ENCODE measurements around the gene ZXDA.
"Not testable (repeated sequence)": the region's sequence is repeated elsewhere in the genome, so short reads cannot be mapped to it uniquely, and the experiment has no call there.

The ZXDA gene

GRCh38 chrX:57910287-57910912 lies at the start of gene ZXDA:
ZXDA (minus strand) TSS chrX:57910458; CDS start chrX:57910420, 38 bp downstream.
- H2AFZ ChIP-seq (ENCODE audit: low read depth) = peak within 1 kb of the TSS; percentile 67
- not testable (repeated sequence) for H3K4me3 ChIP-seq (IDR thresholded peaks at IDR 0.05; ENCODE audit: insufficient read depth, low read depth, low read length); H3K27ac ChIP-seq; H3K4me1 ChIP-seq (ENCODE audit: low read depth, poor library complexity, severe bottlenecking); H4K20me1 ChIP-seq (ENCODE audit: insufficient read depth); H3K79me2 ChIP-seq (ENCODE audit: insufficient read depth, low read depth); H3K27me3 ChIP-seq (ENCODE audit: insufficient read depth, low read depth); H3K36me3 ChIP-seq (ENCODE audit: insufficient read depth)
- peak within 1 kb of the TSS; percentile 55 for H3K9ac ChIP-seq
- H3K4me2 ChIP-seq = peak within 1 kb of the TSS; percentile 47

- Histone ChIP-seq H3K4me2 (no peak overlapping the region), H3K27ac (no peak overlapping the region; the same call in 1 of the 2 replicates), H3K4me3 (IDR thresholded peaks at IDR 0.05; ENCODE audit: insufficient read depth, low read depth, low read length) (no peak overlapping the region), H2AFZ (ENCODE audit: low read depth) (no peak overlapping the region; the same call in 1 of the 2 replicates), H3K79me2 (ENCODE audit: insufficient read depth, low read depth) (no peaks in the 10 kb centered on the region), H3K27me3 (ENCODE audit: insufficient read depth, low read depth) (no peaks in the 10 kb centered on the region), H4K20me1 (ENCODE audit: insufficient read depth) (no peaks in the 10 kb centered on the region), H3K4me1 (ENCODE audit: low read depth, poor library complexity, severe bottlenecking) (peaks cover 8% of the 10 kb centered on the region), H3K9ac (no peak overlapping the region), H3K36me3 (ENCODE audit: insufficient read depth) (no peaks in the 10 kb centered on the region)
- no peak for TF ChIP-seq CTCF (conservative IDR thresholded peaks at IDR 0.05; ENCODE audit: low read depth, low read length)
Observed at GRCh38 chrX:57952320-57952678, 42.0 kb upstream of the ZXDA start.

GRCh38 chrX:57951666-57952319 lies 41.5 kb upstream of the ZXDA start:
- Histone ChIP-seq H3K4me1 (ENCODE audit: low read depth, poor library complexity, severe bottlenecking) (peaks cover 8% of the 10 kb centered on the region), H3K9ac (no peak overlapping the region), H3K36me3 (ENCODE audit: insufficient read depth) (no peaks in the 10 kb centered on the region), H3K27ac (peak overlapping the region; percentile 26; the same call in 1 of the 2 replicates), H3K4me2 (no peak overlapping the region), H3K79me2 (ENCODE audit: insufficient read depth, low read depth) (no peaks in the 10 kb centered on the region), H3K27me3 (ENCODE audit: insufficient read depth, low read depth) (no peaks in the 10 kb centered on the region), H3K4me3 (IDR thresholded peaks at IDR 0.05; ENCODE audit: insufficient read depth, low read depth, low read length) (no peak overlapping the region), H4K20me1 (ENCODE audit: insufficient read depth) (no peaks in the 10 kb centered on the region), H2AFZ (ENCODE audit: low read depth) (peak overlapping the region; percentile 49; the same call in 1 of the 2 replicates)
- TF ChIP-seq CTCF (conservative IDR thresholded peaks at IDR 0.05; ENCODE audit: low read depth, low read length) = no peak

- H3K79me2 ChIP-seq (ENCODE audit: insufficient read depth, low read depth) = no peaks in the 10 kb centered on the region
- H2AFZ ChIP-seq (ENCODE audit: low read depth) = no peak overlapping the region
- no peaks in the 10 kb centered on the region for H4K20me1 ChIP-seq (ENCODE audit: insufficient read depth)
- H3K9ac ChIP-seq = no peak overlapping the region
- no peaks in the 10 kb centered on the region for H3K27me3 ChIP-seq (ENCODE audit: insufficient read depth, low read depth)
- TF ChIP-seq CTCF (conservative IDR thresholded peaks at IDR 0.05; ENCODE audit: low read depth, low read length) = no peak
- peaks cover 4% of the 10 kb centered on the region for H3K4me1 ChIP-seq (ENCODE audit: low read depth, poor library complexity, severe bottlenecking)
- H3K36me3 ChIP-seq (ENCODE audit: insufficient read depth) = no peaks in the 10 kb centered on the region
- no peak overlapping the region for H3K4me2 ChIP-seq
- H3K4me3 ChIP-seq (IDR thresholded peaks at IDR 0.05; ENCODE audit: insufficient read depth, low read depth, low read length) = no peak overlapping the region
- H3K27ac ChIP-seq = no peak overlapping the region
Observed at GRCh38 chrX:57933321-57933720, 23.1 kb upstream of the ZXDA start.

- no peaks in the 10 kb centered on the region for H4K20me1 ChIP-seq (ENCODE audit: insufficient read depth)
- TF ChIP-seq CTCF (conservative IDR thresholded peaks at IDR 0.05; ENCODE audit: low read depth, low read length) = no peak
Observed at GRCh38 chrX:57932266-57932665, 22.0 kb upstream of the ZXDA start.

More at GRCh38 chrX:57932266-57932665, 22.0 kb upstream of the ZXDA start:
- Histone ChIP-seq H3K4me1 (ENCODE audit: low read depth, poor library complexity, severe bottlenecking) (peaks cover 4% of the 10 kb centered on the region), H3K27ac (no peak overlapping the region), H3K4me2 (no peak overlapping the region), H3K27me3 (ENCODE audit: insufficient read depth, low read depth) (no peaks in the 10 kb centered on the region), H2AFZ (ENCODE audit: low read depth) (no peak overlapping the region), H3K36me3 (ENCODE audit: insufficient read depth) (no peaks in the 10 kb centered on the region), H3K4me3 (IDR thresholded peaks at IDR 0.05; ENCODE audit: insufficient read depth, low read depth, low read length) (no peak overlapping the region), H3K79me2 (ENCODE audit: insufficient read depth, low read depth) (no peaks in the 10 kb centered on the region), H3K9ac (no peak overlapping the region)
